ENCODE results near the gene TYRO3.

TYRO3 gene

GRCh38 chr15:41606997-41607396 is 48.0 kb downstream of the TYRO3 start:
- DNase-seq: peak; percentile 92

GRCh38 chr15:41609123-41609522 is 50.1 kb downstream of the TYRO3 start:
- DNase-seq: no peak

- DNase-seq: no peak
These were observed 51.0 kb downstream of the TYRO3 start for GRCh38 chr15:41610048-41610447.

- DNase-seq: no peak
These were observed 61.7 kb downstream of the TYRO3 start for GRCh38 chr15:41620536-41621199.

- DNase-seq: peak; percentile 84
These were observed 62.5 kb downstream of the TYRO3 start for GRCh38 chr15:41621200-41622193.

GRCh38 chr15:41622901-41623300 is 63.9 kb downstream of the TYRO3 start:
- DNase-seq: no peak

- DNase-seq: no peak
These were observed 68.2 kb downstream of the TYRO3 start for GRCh38 chr15:41627203-41627602.

- no peak for DNase-seq
These were observed 70.5 kb downstream of the TYRO3 start for GRCh38 chr15:41629463-41629862.

- DNase-seq: no peak
These were observed 70.9 kb downstream of the TYRO3 start for GRCh38 chr15:41629883-41630282.

- no peak for DNase-seq
These were observed 71.7 kb downstream of the TYRO3 start for GRCh38 chr15:41630616-41631217.

GRCh38 chr15:41631880-41632470 is 73.0 kb downstream of the TYRO3 start:
- no peak for DNase-seq
